Endothelial cell of umbilical vein (primary cell): ENCODE measurements around the gene KRT31. TPM values are rescaled to one million over a fixed set of nuclear protein-coding genes. Genes with fewer than 3 reads are reported as not detected.

Experiments used
- BruUV-seq: library from RNA; stranded (reverse); fragments of 400-500 nt; replicated peaks from 2 replicates; lab custom pipeline; 2021; lab: Mats Ljungman, UMichigan
- CTCF ChIA-PET: fragments of 300-600, 350-600 bp; sonication (Branson Sonifier 250); formaldehyde crosslinking; loops from one replicate; lab custom pipeline; 2021; ENCODE audit warnings: antibody characterized with exemption, inconsistent platforms; lab: Charles Lee
- POLR2A ChIA-PET: fragments of 300-600, 350-600 bp; sonication (Branson Sonifier 250); formaldehyde crosslinking; loops from one replicate; lab custom pipeline; 2021; ENCODE audit warnings: antibody characterized with exemption, inconsistent platforms; lab: Charles Lee
- DNase-seq: peaks from one replicate; pipeline ENCODE4 v3.0.0-alpha.2; 2011; ENCODE audit warnings: low read depth, low spot score
- FAIRE-seq: peaks from 2 replicates; lab custom pipeline; 2011; peaks lifted over from hg19 to GRCh38; lab: Jason Lieb, UNC
- H2AFZ ChIP-seq: 2 replicates; pipeline ENCODE4 v1.6.0; 2012; ENCODE audit warnings: low read depth, low read length, control low read depth, inconsistent platforms
- H3K27ac ChIP-seq: 2 replicates; pipeline ENCODE4 v1.5.1; 2011; ENCODE audit warnings: low read depth, mild to moderate bottlenecking, control low read depth, low read length, moderate library complexity; ENCODE audit not compliant: insufficient read depth
- H3K27me3 ChIP-seq, 2 experiments: 2 replicates each; pipeline versions ENCODE4 v1.6.0 to v1.6.1; 2011; ENCODE audit warnings: low read length in 2 of 2, mixed read lengths in 1 of 2; ENCODE audit not compliant: control insufficient read depth in 2 of 2, insufficient read depth in 2 of 2
- H3K36me3 ChIP-seq, 2 experiments: 2 replicates in 1 of 2; 3 replicates in 1 of 2; pipeline ENCODE4 v1.5.1; 2011; ENCODE audit warnings: low read length in 2 of 2, mild to moderate bottlenecking in 1 of 2, moderate library complexity in 1 of 2; ENCODE audit not compliant: control insufficient read depth in 2 of 2, insufficient read depth in 2 of 2; ENCODE audit errors: extremely low read depth in 1 of 2
- H3K4me1 ChIP-seq: 3 replicates; pipeline ENCODE4 v1.5.1; 2011; ENCODE audit warnings: mild to moderate bottlenecking, low read length; ENCODE audit not compliant: control insufficient read depth, insufficient read depth; ENCODE audit errors: extremely low read depth
- H3K4me2 ChIP-seq: 2 replicates; pipeline ENCODE4 v1.6.1; 2011; ENCODE audit warnings: low read length, control low read depth, mixed read lengths; ENCODE audit not compliant: insufficient read depth
- H3K4me3 ChIP-seq, 3 experiments: fragments of 200-600 bp in 1 of 3; sonication (generic), shearing (Covaris generic) in 1 of 3; replicated peaks in 1 of 3; 2 replicates each; pipeline ENCODE4 v1.5.1; 2011 to 2016; ENCODE audit warnings: control low read depth in 3 of 3, low read length in 3 of 3, mild to moderate bottlenecking in 2 of 3, inconsistent platforms in 1 of 3, low read depth in 1 of 3, moderate library complexity in 1 of 3; ENCODE audit not compliant: insufficient read depth in 1 of 3
- H3K79me2 ChIP-seq: 2 replicates; pipeline ENCODE4 v1.6.0; 2012; ENCODE audit warnings: low read length, inconsistent platforms; ENCODE audit not compliant: control insufficient read depth, insufficient read depth
- H3K9ac ChIP-seq: replicated peaks from 2 replicates; pipeline ENCODE3; 2011; ENCODE audit warnings: low read length, control low read depth; ENCODE audit not compliant: insufficient read depth; ENCODE audit errors: extremely low read depth
- H3K9me1 ChIP-seq: replicated peaks from 3 replicates; pipeline ENCODE4 v1.6.0; 2011; ENCODE audit warnings: mild to moderate bottlenecking, low read length; ENCODE audit not compliant: control insufficient read depth, insufficient read depth; ENCODE audit errors: extremely low read depth
- H3K9me3 ChIP-seq: replicated peaks from 2 replicates; pipeline ENCODE4 v1.5.1; 2012; ENCODE audit warnings: low read length, inconsistent platforms; ENCODE audit not compliant: control insufficient read depth, insufficient read depth
- H4K20me1 ChIP-seq: replicated peaks from 2 replicates; pipeline ENCODE3; 2011; ENCODE audit warnings: mild to moderate bottlenecking, low read length; ENCODE audit not compliant: control insufficient read depth, insufficient read depth; ENCODE audit errors: extremely low read depth
- CTCF ChIP-seq, 2 donors: IDR thresholded peaks; 1 replicate in 1 of 2; 2 replicates in 1 of 2; pipeline ENCODE4 v1.5.1; 2011; ENCODE audit warnings: low read length in 2 of 2, mild to moderate bottlenecking in 2 of 2, moderate library complexity in 2 of 2, control low read depth in 1 of 2, inconsistent platforms in 1 of 2, low read depth in 1 of 2; ENCODE audit not compliant: insufficient read depth in 1 of 2; ENCODE audit errors: extremely low read depth in 1 of 2
- EZH2 ChIP-seq: IDR thresholded peaks from 2 replicates; pipeline ENCODE4 v1.6.1; 2012; ENCODE audit warnings: borderline replicate concordance, low read depth, mild to moderate bottlenecking, moderate library complexity, low read length, inconsistent platforms; ENCODE audit not compliant: severe bottlenecking
- FOS ChIP-seq: IDR thresholded peaks from 2 replicates; pipeline ENCODE4 v1.6.1; 2011; ENCODE audit warnings: mild to moderate bottlenecking, low read length, moderate library complexity, borderline replicate concordance; ENCODE audit not compliant: insufficient read depth
- GATA2 ChIP-seq: IDR thresholded peaks from 2 replicates; pipeline ENCODE4 v1.7.0; 2011; ENCODE audit warnings: low read depth, mild to moderate bottlenecking, moderate library complexity, mixed read lengths, low read length; ENCODE audit not compliant: insufficient read length, insufficient read depth
- JUN ChIP-seq: IDR thresholded peaks from 2 replicates; pipeline ENCODE4 v1.6.1; 2011; ENCODE audit warnings: borderline replicate concordance, low read depth; ENCODE audit not compliant: insufficient read length, insufficient read depth
- MAX ChIP-seq: IDR thresholded peaks from 2 replicates; pipeline ENCODE4 v1.6.1; 2011; ENCODE audit not compliant: insufficient read depth, insufficient read length
- MYC ChIP-seq: IDR thresholded peaks from one replicate; pipeline ENCODE4 v1.6.1; 2011; ENCODE audit warnings: mild to moderate bottlenecking, low read depth, low read length
- POLR2A ChIP-seq: IDR thresholded peaks from 2 replicates; pipeline ENCODE4 v1.6.1; 2012; ENCODE audit warnings: low read depth, mild to moderate bottlenecking, control low read depth, low read length
- POLR2AphosphoS5 ChIP-seq: IDR thresholded peaks from 2 replicates; pipeline ENCODE4 v1.6.1; 2012; ENCODE audit warnings: low read depth, mild to moderate bottlenecking, control low read depth, low read length, moderate library complexity; ENCODE audit not compliant: insufficient read depth
- dilution Hi-C: fragments of 300-500 bp; cut with MboI; formaldehyde crosslinking; loops from one replicate; pipeline ENCODE4 v1.15.0; 2019; ENCODE audit warnings: low sequenced_read_pairs; ENCODE audit not compliant: extremely low pct_ligation_motif_present
- intact Hi-C: fragments of 100-400 bp; cut with micrococcal nuclease; formaldehyde crosslinking; loops from one replicate; pipeline ENCODE4 v1.10.0; 2022
- polyA plus RNA-seq, 4 experiments: library from polyadenylated mRNA; depleted of rRNA in 3 of 4; stranded (reverse) in 3 of 4; unstranded in 1 of 4; fragments of >200 nt; gene quantifications; 2 replicates each; pipeline versions ENCODE4 v1.2.1 to v1.2.3, GENCODE V29; 2011 to 2012; ENCODE audit warnings: missing spikeins in 1 of 4
- total RNA-seq: library from RNA; stranded (reverse); gene quantifications from 2 replicates; pipeline ENCODE4 v1.2.3, GENCODE V29; 2021

The KRT31 gene
- total and polyA plus RNA-seq, 2 donors (not counting 3 experiments of a cell fraction or from before 2014, with no cell fraction given), result not detected

- Histone ChIP-seq H3K4me2 (no peak overlapping the region), H3K27ac (no peak overlapping the region), H2AFZ (no peak overlapping the region), H3K9me3 (no peaks in the 10 kb centered on the region), H4K20me1 (no peaks in the 10 kb centered on the region), H3K9ac (no peak overlapping the region), H3K4me3 (no peak overlapping the region), H3K9me1 (no peaks in the 10 kb centered on the region), H3K27me3 (peaks cover 0 to 4% of the 10 kb centered on the region in 2 experiments), H3K4me1 (no peaks in the 10 kb centered on the region), H3K36me3 (no peaks in the 10 kb centered on the region), H3K79me2 (no peaks in the 10 kb centered on the region)
- DNase-seq (no peak), FAIRE-seq (no peak)
- BruUV-seq, result no TSS peak
- dilution Hi-C loops (no loop called here), intact Hi-C loops (no loop called here)
- CTCF ChIA-PET, result interaction anchor here (0.7 kb wide), 1 partner anchor 136 kb away, joined by 3 read pairs; no protein-coding TSS in a partner anchor
- TF ChIP-seq CTCF (IDR thresholded peaks at IDR 0.05; ENCODE audit: extremely low read depth in 1 of 2, insufficient read depth in 1 of 2, low read depth in 1 of 2, low read length in 2 of 2), result no peak
- TF ChIP-seq JUN, result no peak
- TF ChIP-seq MYC, result no peak
- TF ChIP-seq EZH2, result no peak
- TF ChIP-seq GATA2, result no peak
- TF ChIP-seq POLR2A, result no peak
- no peak for TF ChIP-seq POLR2AphosphoS5
- TF ChIP-seq FOS, result no peak
- TF ChIP-seq MAX, result no peak
- POLR2A ChIA-PET, result no interaction called here
These were observed 16.0 kb upstream of the KRT31 start for GRCh38 chr17:41413353-41413957.
